H9 (cell line): Measurements from ENCODE around the gene CFP. TPM values are rescaled to one million over a fixed set of nuclear protein-coding genes. Genes with fewer than 3 reads are reported as not detected.

ENCODE experiments used
- DNase-seq: peaks from one replicate; pipeline ENCODE4 v3.0.0-alpha.2; 2017
- H2AFZ ChIP-seq: one replicate; pipeline ENCODE4 v1.6.1; 2013; ENCODE audit warnings: mild to moderate bottlenecking, low read length, control low read depth, moderate library complexity
- H2AK5ac ChIP-seq: 2 replicates; pipeline ENCODE4 v1.6.1; 2013; ENCODE audit warnings: low read length, control low read depth, mixed read lengths; ENCODE audit not compliant: insufficient read length
- H2BK120ac ChIP-seq: one replicate; pipeline ENCODE4 v1.6.1; 2013; ENCODE audit warnings: low read depth, mild to moderate bottlenecking, low read length, control low read depth, inconsistent platforms; ENCODE audit not compliant: poor library complexity, severe bottlenecking
- H2BK12ac ChIP-seq: 2 replicates; pipeline ENCODE4 v1.6.1; 2013; ENCODE audit warnings: low read length, control low read depth, mixed read lengths, low read depth; ENCODE audit not compliant: insufficient read length
- H2BK15ac ChIP-seq: 2 replicates; pipeline ENCODE4 v1.6.1; 2013; ENCODE audit warnings: low read depth, low read length, control low read depth
- H2BK20ac ChIP-seq: one replicate; pipeline ENCODE4 v1.6.1; 2013; ENCODE audit warnings: low read depth, mild to moderate bottlenecking, low read length, control low read depth, inconsistent platforms; ENCODE audit not compliant: poor library complexity, severe bottlenecking
- H2BK5ac ChIP-seq: 2 replicates; pipeline ENCODE4 v1.6.1; 2013; ENCODE audit warnings: low read length, control low read depth, mixed read lengths; ENCODE audit not compliant: insufficient read length
- H3K14ac ChIP-seq: 2 replicates; pipeline ENCODE4 v1.6.1; 2013; ENCODE audit warnings: low read length, control low read depth; ENCODE audit not compliant: insufficient read depth
- H3K18ac ChIP-seq: 2 replicates; pipeline ENCODE4 v1.6.1; 2013; ENCODE audit warnings: low read depth, mild to moderate bottlenecking, mixed read lengths, low read length, control low read depth; ENCODE audit not compliant: insufficient read length
- H3K23ac ChIP-seq: 2 replicates; pipeline ENCODE4 v1.6.1; 2013; ENCODE audit warnings: low read length, control low read depth, mixed read lengths, low read depth; ENCODE audit not compliant: insufficient read length
- H3K23me2 ChIP-seq: 2 replicates; pipeline ENCODE4 v1.6.1; 2013; ENCODE audit warnings: low read depth, mild to moderate bottlenecking, mixed read lengths, low read length, control low read depth; ENCODE audit not compliant: insufficient read length, poor library complexity, severe bottlenecking
- H3K27ac ChIP-seq: 2 replicates; pipeline ENCODE4 v1.5.1; 2013; ENCODE audit warnings: low read length, control low read depth, mixed read lengths, low read depth; ENCODE audit not compliant: insufficient read length
- H3K27me3 ChIP-seq: 2 replicates; pipeline ENCODE4 v1.6.1; 2013; ENCODE audit warnings: low read length, control low read depth, inconsistent platforms; ENCODE audit not compliant: insufficient read depth
- H3K4ac ChIP-seq: 2 replicates; pipeline ENCODE4 v1.6.1; 2013; ENCODE audit warnings: low read depth, mild to moderate bottlenecking, control low read depth, inconsistent platforms, low read length, moderate library complexity
- H3K4me1 ChIP-seq: 2 replicates; pipeline ENCODE4 v1.6.1; 2013; ENCODE audit warnings: low read length, control low read depth, inconsistent platforms; ENCODE audit not compliant: insufficient read depth
- H3K4me2 ChIP-seq: 2 replicates; pipeline ENCODE4 v1.6.1; 2013; ENCODE audit warnings: low read length, control low read depth, mixed read lengths; ENCODE audit not compliant: insufficient read length, insufficient read depth
- H3K56ac ChIP-seq: 2 replicates; pipeline ENCODE4 v1.6.1; 2013; ENCODE audit warnings: low read depth, mild to moderate bottlenecking, mixed read lengths, low read length, control low read depth; ENCODE audit not compliant: insufficient read length
- H3K79me1 ChIP-seq: 2 replicates; pipeline ENCODE4 v1.6.1; 2013; ENCODE audit warnings: low read depth, mild to moderate bottlenecking, moderate library complexity, low read length, control low read depth, inconsistent platforms; ENCODE audit not compliant: insufficient read depth, poor library complexity, severe bottlenecking
- H3K79me2 ChIP-seq: 2 replicates; pipeline ENCODE4 v1.6.1; 2013; ENCODE audit warnings: low read length, control low read depth, inconsistent platforms; ENCODE audit not compliant: insufficient read depth
- H3K9ac ChIP-seq: 2 replicates; pipeline ENCODE4 v1.6.1; 2013; ENCODE audit warnings: low read length, control low read depth, mixed read lengths; ENCODE audit not compliant: insufficient read length; ENCODE audit errors: extremely low read depth
- H3K9me3 ChIP-seq: one replicate; pipeline ENCODE4 v1.6.1; 2013; ENCODE audit warnings: low read depth, low read length, inconsistent platforms; ENCODE audit not compliant: control insufficient read depth
- H3T11ph ChIP-seq: one replicate; pipeline ENCODE4 v1.6.1; 2013; ENCODE audit warnings: mild to moderate bottlenecking, low read length, control low read depth, inconsistent platforms
- H4K20me1 ChIP-seq: one replicate; pipeline ENCODE4 v1.6.1; 2013; ENCODE audit not compliant: control insufficient read depth, insufficient read length, insufficient read depth
- H4K5ac ChIP-seq: 2 replicates; pipeline ENCODE4 v1.6.1; 2013; ENCODE audit warnings: low read depth, mild to moderate bottlenecking, mixed read lengths, low read length, control low read depth; ENCODE audit not compliant: insufficient read length
- H4K8ac ChIP-seq: replicated peaks from 2 replicates; pipeline ENCODE4 v1.6.1; 2013; ENCODE audit warnings: low read length, control low read depth, mixed read lengths, low read depth; ENCODE audit not compliant: insufficient read length
- H4K91ac ChIP-seq: 2 replicates; pipeline ENCODE4 v1.6.1; 2013; ENCODE audit warnings: low read depth, mild to moderate bottlenecking, moderate library complexity, mixed read lengths, low read length, control low read depth; ENCODE audit not compliant: insufficient read length
- H3K27ac Mint-ChIP-seq, 3 experiments: 2 replicates in 2 of 3; 3 replicates in 1 of 3; pipeline ENCODE4 v1.8.0; 2020 to 2021; ENCODE audit warnings: mixed read lengths in 3 of 3, mild to moderate bottlenecking in 1 of 3, moderate library complexity in 1 of 3
- H3K27me3 Mint-ChIP-seq: 2 replicates; pipeline ENCODE4 v1.8.0; 2021; ENCODE audit warnings: low read depth, mild to moderate bottlenecking, moderate library complexity, mixed read lengths
- H3K36me3 Mint-ChIP-seq, 3 experiments: 2 replicates in 2 of 3; 3 replicates in 1 of 3; pipeline ENCODE4 v1.8.0; 2020 to 2021; ENCODE audit warnings: low read depth in 3 of 3, mixed read lengths in 3 of 3; ENCODE audit not compliant: insufficient read depth in 1 of 3
- H3K4me1 Mint-ChIP-seq, 2 experiments: 2 replicates each; pipeline ENCODE4 v1.8.0; 2020; ENCODE audit warnings: mixed read lengths in 2 of 2
- H3K4me3 Mint-ChIP-seq, 2 experiments: 2 replicates in 1 of 2; 3 replicates in 1 of 2; pipeline ENCODE4 v1.8.0; 2020 to 2021; ENCODE audit warnings: mild to moderate bottlenecking in 2 of 2, mixed read lengths in 2 of 2, moderate library complexity in 1 of 2
- H3K9me3 Mint-ChIP-seq, 2 experiments: 2 replicates in 1 of 2; 3 replicates in 1 of 2; pipeline ENCODE4 v1.8.0; 2020; ENCODE audit warnings: mild to moderate bottlenecking in 2 of 2, mixed read lengths in 2 of 2, moderate library complexity in 1 of 2
- CTCF ChIP-seq: fragments of 200-600 bp; sonication (generic); conservative IDR thresholded peaks from 3 replicates; pipeline ENCODE4 v1.8.0; 2021; ENCODE audit warnings: antibody characterized with exemption, mild to moderate bottlenecking
- WGBS: extraction: QIAGEN DNeasy Blood & Tissue Kit; methylation state at CpG from one replicate; pipeline ENCODE4 v1.1.7; 2013; ENCODE audit warnings: missing lambda C conversion rate, low lambda C conversion rate, mixed read lengths; ENCODE audit not compliant: insufficient read length; ENCODE audit errors: extremely low coverage; 5-methylcytosine and 5-hydroxymethylcytosine counted together
- total RNA-seq: library from RNA; stranded (reverse); gene quantifications from 2 replicates; pipeline ENCODE4 v1.2.1, GENCODE V29; 2021

CFP gene
- total RNA-seq, 1 experiment from 2014 or later: 2.3 TPM

GRCh38 chrX:47620303-47620685 lies 9.4 kb downstream of the CFP start:
- Histone ChIP-seq H3T11ph (no peak overlapping the region), H3K79me2 (no peaks in the 10 kb centered on the region), H2BK15ac (no peak overlapping the region), H2AK5ac (no peak overlapping the region), H3K9me3 (peaks cover 33% of the 10 kb centered on the region), H3K79me1 (no peaks in the 10 kb centered on the region), H4K8ac (no peak overlapping the region), H3K23ac (no peak overlapping the region), H2BK120ac (no peak overlapping the region), H4K20me1 (no peaks in the 10 kb centered on the region), H3K14ac (no peak overlapping the region), H2BK20ac (no peak overlapping the region), H3K4me2 (peak overlapping the region; percentile 5), H2AFZ (no peak overlapping the region), H3K18ac (no peak overlapping the region), H4K91ac (no peak overlapping the region), H2BK5ac (no peak overlapping the region), H3K4me1 (peaks cover 3% of the 10 kb centered on the region; the same call in 1 of the 2 replicates), H3K23me2 (peaks cover 3% of the 10 kb centered on the region), H3K27me3 (no peaks in the 10 kb centered on the region), H3K9ac (no peak overlapping the region), H3K27ac (no peak overlapping the region), H3K56ac (no peak overlapping the region), H3K4ac (no peak overlapping the region), H4K5ac (no peak overlapping the region), H2BK12ac (no peak overlapping the region)
- Mint-ChIP-seq H3K4me1 (peaks cover 8 to 17% of the 10 kb centered on the region in 2 experiments), H3K27me3 (peaks cover 18% of the 10 kb centered on the region), H3K36me3 (peaks cover 0 to 7% (median 5%) of the 10 kb centered on the region in 3 experiments; a peak in 3 of 7 replicates), H3K4me3 (peak overlapping the region; percentile 59 to 71), H3K9me3 (peaks cover 75 to 83% of the 10 kb centered on the region in 2 experiments), H3K27ac (no peak overlapping the region)
- no CpG with 5 or more reads among the region's 9 CpGs for WGBS
- no peak for TF ChIP-seq CTCF
- DNase-seq: no peak
